T47D (cell line): ENCODE data around the gene PRR15L.
"Not testable (repeated sequence)": the region's sequence is repeated elsewhere in the genome, so short reads cannot be mapped to it uniquely, and the experiment has no call there.

Source experiments
- DNase-seq, 2 experiments: peaks; one replicate each; pipeline versions ENCODE4 v3.0.0 to v3.0.0-alpha.2; 2011 to 2012; ENCODE audit warnings: low read depth in 1 of 2, low spot score in 1 of 2
- JUND ChIP-seq: IDR thresholded peaks from 2 replicates; pipeline ENCODE4 v1.6.1; 2012; ENCODE audit warnings: low read depth
- in situ Hi-C: cut with HindIII; loops from 2 replicates; pipeline ENCODE4 v1.10.0; 2016; ENCODE audit warnings: low sequenced_read_pairs, low pct_unique_long_range_greater_than_20kb

Gene PRR15L

DNA sequence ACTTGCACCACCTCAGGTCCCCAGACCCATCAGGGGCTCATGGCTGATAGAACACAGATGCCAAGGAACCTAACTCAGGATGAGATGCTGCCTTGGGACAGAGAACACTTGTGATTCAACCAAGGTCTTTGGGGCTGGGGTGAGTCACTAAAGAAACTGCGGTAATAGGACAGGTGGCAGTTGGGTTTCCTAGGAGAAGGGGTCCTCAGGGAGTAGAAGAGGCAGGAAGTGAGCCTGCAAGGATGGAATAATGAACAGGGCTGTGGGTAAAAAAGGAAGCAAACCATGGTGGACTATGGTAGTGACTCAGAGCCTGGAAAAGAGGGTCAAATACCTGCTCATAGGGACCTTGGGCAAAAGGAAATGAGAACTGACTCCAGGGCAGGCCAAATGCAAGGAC lies 22.8 kb downstream of the PRR15L start:
- in situ Hi-C loops, result no loop called here
- no peak for TF ChIP-seq JUND
- DNase-seq, result no peak

DNA sequence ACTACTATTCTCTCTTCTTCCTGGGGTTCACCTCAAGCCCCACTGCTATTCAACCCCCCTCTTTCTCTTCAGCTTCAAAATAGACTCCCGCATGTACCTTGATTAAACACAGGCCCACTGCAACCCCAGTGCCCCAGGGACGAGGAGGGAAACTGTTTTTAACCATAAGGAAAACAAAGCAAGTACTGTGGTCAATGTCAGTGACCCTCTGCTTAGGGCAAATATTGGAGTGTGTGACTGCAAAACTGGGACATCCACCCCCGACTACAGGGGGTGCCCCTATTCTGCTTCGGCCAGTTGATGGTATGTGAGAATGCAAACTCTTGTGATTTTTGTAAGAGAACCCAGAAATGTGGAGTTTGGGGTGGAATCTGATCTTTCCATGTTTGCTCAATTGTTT lies 25.8 kb downstream of the PRR15L start:
- DNase-seq, result no peak
- in situ Hi-C loops, result no loop called here
- no peak for TF ChIP-seq JUND

DNA sequence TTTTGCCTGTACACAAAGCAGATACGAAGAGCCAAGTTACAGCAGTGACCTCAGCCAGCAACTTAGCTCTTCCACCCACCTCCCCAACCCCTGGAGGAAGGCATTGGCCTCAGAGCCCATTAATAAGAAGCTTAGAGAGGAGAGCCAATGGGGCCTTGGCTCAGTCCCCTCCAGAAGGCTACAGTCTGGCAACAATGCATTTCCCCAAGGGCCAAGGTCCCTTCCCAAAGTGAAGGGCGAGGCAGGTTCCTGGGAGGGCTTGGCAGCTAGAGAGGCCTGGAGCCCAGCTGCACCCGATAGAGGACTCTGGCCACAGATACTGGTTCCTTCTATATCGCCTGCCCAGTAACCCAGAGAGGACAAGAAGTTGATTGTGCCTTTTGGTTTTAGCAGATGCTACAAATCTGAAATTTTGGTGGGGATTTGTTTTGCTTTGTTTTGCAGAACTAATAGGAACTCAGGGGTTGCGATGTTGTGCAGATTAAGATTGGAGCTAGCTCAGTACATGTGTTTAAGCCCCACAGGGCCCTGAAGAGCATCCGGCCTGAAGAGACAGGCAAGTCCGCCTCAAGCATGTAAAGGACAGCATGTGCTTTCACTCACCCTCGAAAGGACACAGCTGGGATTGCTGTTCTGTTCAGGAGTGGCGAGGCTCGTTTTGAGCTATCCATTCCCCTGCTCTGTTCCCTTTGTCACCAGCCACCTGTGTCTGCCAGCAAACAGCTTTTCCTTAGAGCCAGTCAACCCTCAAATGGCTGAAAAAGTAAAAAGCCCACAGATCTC lies 28.3 kb downstream of the PRR15L start:
- DNase-seq, result no peak
- in situ Hi-C loops, result no loop called here
- no peak for TF ChIP-seq JUND

DNA sequence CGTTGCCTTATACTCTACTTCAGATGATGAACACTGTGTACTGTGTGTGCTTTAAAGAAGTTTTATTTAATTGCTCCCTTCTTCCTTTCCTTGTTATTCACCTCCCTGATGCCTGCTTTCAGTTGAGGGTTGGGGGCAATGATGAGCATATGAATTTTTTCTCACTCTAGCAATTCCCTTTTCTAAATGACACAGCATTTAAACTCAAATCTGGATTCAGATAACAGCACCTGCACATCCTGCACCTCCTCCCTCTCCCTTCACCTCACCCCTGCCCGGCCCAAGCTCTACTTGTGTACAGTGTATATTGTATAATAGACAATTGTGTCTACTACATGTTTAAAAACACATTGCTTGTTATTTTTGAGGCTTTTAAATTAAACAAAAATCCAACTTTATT lies 29.3 kb downstream of the PRR15L start:
- TF ChIP-seq JUND, result no peak
- in situ Hi-C loops, result no loop called here
- no peak for DNase-seq

GRCh38 chr17:47927821-47928400 lies 29.8 kb downstream of the PRR15L start:
- no peak for DNase-seq
- in situ Hi-C loops, result no loop called here
- no peak for TF ChIP-seq JUND

- no peak for TF ChIP-seq JUND
- no peak for DNase-seq
- in situ Hi-C loops, result no loop called here
Observed at GRCh38 chr17:47925678-47925988, 32.0 kb downstream of the PRR15L start.

- in situ Hi-C loops, result no loop called here
- TF ChIP-seq JUND, result no peak
- DNase-seq, result no peak
Observed at GRCh38 chr17:47924785-47925677, 32.7 kb downstream of the PRR15L start.

DNA sequence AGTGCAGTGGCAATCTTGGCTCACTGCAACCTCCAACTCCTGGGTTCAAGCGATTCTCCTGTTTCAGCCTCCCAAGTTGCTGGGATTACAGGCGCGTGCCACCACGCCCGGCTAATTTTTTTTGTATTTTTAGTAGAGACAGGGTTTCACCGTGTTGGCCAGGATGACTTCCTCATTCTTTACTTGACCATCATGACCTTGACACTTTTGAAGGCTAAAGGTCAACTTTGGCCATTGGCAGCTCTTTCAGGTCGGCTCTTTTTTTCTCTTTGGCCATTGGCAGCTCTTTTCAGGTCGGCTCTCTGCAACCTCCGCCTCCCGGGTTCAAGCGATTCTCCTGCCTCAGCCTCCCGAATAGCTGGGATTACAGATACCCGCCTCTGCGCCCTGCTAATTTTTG lies 37.8 kb downstream of the PRR15L start:
- DNase-seq, result not testable (repeated sequence)

GRCh38 chr17:47918991-47919390 lies 38.7 kb downstream of the PRR15L start:
- in situ Hi-C loops, result no loop called here
- no peak for DNase-seq
- TF ChIP-seq JUND, result no peak

More for the DNA sequence above, 37.8 kb downstream of the PRR15L start:
- in situ Hi-C loops, result not testable (repeated sequence)

- in situ Hi-C loops, result no loop called here
- TF ChIP-seq JUND, result no peak
- no peak for DNase-seq
Observed at GRCh38 chr17:47918006-47918405, 39.7 kb downstream of the PRR15L start.

GRCh38 chr17:47917581-47917980 lies 40.1 kb downstream of the PRR15L start:
- TF ChIP-seq JUND, result no peak
- in situ Hi-C loops, result no loop called here

DNA sequence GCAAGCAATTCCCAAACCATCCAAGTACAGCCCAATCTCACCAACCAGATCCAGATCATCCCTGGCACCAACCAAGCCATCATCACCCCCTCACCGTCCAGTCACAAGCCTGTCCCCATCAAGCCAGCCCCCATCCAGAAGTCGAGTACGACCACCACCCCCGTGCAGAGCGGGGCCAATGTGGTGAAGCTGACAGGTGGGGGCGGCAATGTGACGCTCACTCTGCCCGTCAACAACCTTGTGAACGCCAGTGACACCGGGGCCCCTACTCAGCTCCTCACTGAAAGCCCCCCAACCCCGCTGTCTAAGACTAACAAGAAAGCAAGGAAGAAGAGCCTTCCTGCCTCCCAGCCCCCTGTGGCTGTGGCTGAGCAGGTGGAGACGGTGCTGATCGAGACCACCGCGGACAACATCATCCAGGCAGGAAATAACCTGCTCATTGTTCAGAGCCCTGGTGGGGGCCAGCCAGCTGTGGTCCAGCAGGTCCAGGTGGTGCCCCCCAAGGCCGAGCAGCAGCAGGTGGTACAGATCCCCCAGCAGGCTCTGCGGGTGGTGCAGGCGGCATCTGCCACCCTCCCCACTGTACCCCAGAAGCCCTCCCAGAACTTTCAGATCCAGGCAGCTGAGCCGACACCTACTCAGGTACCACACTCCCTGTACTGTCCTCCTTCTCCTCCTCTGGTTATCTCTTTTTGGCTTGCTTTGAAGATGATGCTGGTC lies 41.0 kb downstream of the PRR15L start:
- in situ Hi-C loops, result no loop called here
- no peak for TF ChIP-seq JUND

More at GRCh38 chr17:47917581-47917980, 40.1 kb downstream of the PRR15L start:
- no peak for DNase-seq

More for the DNA sequence above, 41.0 kb downstream of the PRR15L start:
- no peak for DNase-seq
